ENCODE data around the gene DUSP5. TPM values are rescaled to one million over a fixed set of nuclear protein-coding genes. Genes with fewer than 3 reads are reported as not detected.

The DUSP5 gene
- polyA plus RNA-seq, 6 donors from 2014 or later = 6.0 to 29.7 (median 22.6) TPM

DNA sequence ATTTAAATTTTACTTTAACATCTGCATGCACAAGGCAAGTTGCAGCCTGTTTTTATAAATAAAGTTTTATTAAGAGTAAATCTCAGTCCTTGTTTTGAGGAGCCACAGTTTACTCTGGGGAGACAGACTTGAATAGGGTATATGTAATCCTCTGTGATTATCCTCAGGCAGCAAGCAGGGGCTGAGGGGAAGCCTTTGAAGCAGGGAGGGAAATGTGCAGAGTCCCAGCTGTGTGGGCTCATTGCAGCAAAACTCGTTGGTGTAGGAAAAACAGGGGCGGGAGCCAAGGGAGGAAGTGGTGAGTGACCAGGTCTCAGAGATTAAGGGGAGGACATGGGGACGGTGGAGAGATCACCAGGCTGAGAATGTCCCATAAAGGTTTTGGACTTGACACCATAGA is 35.4 kb downstream of the DUSP5 start:
- Mint-ChIP-seq H3K36me3 (no peaks in the 10 kb centered on the region), H3K27me3 (peaks cover 0 to 4% (median 0%) of the 10 kb centered on the region in 3 donors), H3K4me3 (peak overlapping the region in 2 of 8 donors; percentile 44 to 49), H3K9me3 (no peaks in the 10 kb centered on the region), H3K27ac (peak overlapping the region in 1 of 6 donors; percentile 70), H3K4me1 (peaks cover 36 to 49% (median 48%) of the 10 kb centered on the region in 3 donors)
- DNase-seq = no peak
- no peak for ATAC-seq (ENCODE audit: low read depth in 2 of 2)

DNA sequence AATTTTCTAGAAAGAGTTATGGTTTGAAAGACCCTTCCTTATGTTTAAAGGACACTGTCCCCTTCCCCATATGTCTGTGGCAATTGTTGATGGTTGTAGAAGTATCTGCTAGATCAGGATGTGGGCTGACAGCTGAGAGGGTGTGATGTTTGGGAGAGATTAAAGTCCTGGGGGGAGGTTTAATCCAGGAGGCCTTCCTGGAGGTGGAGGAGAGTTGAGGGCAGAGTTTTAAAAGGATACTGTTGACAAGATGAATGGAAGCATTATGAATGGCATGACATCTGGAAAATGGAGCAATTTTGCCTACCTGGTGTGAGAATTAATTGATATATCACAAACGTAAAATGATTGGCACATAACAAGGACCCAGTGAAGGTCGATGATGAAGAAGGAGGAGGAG is 36.9 kb downstream of the DUSP5 start:
- no peaks in the 10 kb centered on the region for H3K27me3 Mint-ChIP-seq
- peak overlapping the region in 3 of 6 donors; percentile 7 to 64 (median 53) for H3K27ac Mint-ChIP-seq
- ATAC-seq (ENCODE audit: low read depth in 2 of 2) = no peak
- peaks cover 32 to 39% (median 35%) of the 10 kb centered on the region in 3 donors for H3K4me1 Mint-ChIP-seq
- no peaks in the 10 kb centered on the region for H3K36me3 Mint-ChIP-seq
- DNase-seq = no peak
- peak overlapping the region in 2 of 8 donors; percentile 1 to 29 for H3K4me3 Mint-ChIP-seq
- no peaks in the 10 kb centered on the region for H3K9me3 Mint-ChIP-seq

DNA sequence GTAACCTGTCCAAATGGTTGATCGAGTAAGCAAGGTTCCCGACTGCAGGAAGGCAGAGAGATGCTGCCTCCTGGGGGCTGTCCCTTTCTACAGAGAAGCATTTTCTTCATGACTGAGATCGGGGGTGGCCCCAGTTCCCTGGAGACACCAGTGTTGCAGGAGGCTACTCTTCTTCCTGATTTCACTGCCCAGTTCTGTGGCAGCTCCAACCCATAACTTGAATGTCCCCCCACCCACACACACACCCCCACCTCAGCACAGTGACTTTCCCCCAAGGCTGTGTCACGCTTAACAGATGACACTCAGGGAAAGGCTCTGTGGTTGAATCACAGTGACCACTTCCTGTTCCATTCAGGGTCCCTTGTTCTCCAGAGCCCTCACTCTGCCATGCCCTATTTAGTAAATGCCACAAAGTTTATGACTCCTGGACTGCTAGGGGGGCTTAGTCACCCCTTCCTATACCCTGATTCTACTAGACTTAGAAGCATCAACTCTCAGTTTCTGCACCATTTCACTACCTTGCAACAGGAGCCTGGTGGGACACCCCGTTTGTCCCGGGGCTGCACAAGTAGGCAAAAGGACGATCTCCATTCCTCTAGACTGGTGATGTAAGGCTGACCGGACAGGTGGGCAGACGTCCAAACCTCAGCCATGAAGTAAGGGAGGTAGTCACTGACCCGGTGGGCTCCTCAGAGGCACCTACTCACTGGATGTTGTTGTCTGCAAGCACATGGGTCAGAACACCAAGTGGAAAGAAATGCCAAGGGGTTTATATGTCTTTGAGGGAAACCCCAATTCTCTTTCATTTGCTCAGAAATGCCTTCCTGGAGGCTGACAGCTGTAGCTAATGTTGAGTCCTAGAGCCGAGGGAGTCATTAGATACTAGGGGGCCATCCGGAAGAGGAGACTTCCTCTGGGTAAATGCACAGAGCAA is 38.5 kb downstream of the DUSP5 start:
- Mint-ChIP-seq H3K27ac (peak overlapping the region; percentile 12 to 93 (median 72)), H3K4me3 (peak overlapping the region; percentile 5 to 83 (median 48)), H3K9me3 (no peaks in the 10 kb centered on the region), H3K27me3 (no peaks in the 10 kb centered on the region), H3K4me1 (peaks cover 27 to 30% (median 28%) of the 10 kb centered on the region in 3 donors), H3K36me3 (no peaks in the 10 kb centered on the region)
- peak; percentile 88 to 89 for ATAC-seq (ENCODE audit: low read depth in 2 of 2)
- DNase-seq = peak; percentile 62

DNA sequence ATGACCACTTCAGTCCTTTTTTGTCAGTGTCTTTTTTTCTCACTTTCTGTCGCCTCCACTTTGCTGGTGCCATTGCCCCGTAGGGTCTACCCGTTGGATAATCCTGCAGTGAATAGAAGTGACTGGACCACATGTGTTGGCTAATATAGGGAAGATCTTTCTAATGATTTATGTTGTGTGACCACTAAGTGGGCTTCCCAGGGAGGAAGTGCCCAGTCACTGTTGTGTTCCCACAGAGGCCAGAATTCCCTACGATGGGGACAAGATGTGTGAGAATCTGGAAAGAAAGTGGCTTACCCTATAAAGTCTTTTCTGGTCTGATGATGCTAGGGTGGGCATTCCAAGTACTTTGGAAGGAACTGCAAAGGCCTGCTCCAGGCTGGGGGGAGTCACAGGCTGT is 41.4 kb downstream of the DUSP5 start:
- Mint-ChIP-seq H3K4me1 (peaks cover 27 to 30% (median 28%) of the 10 kb centered on the region in 3 donors), H3K36me3 (no peaks in the 10 kb centered on the region), H3K27me3 (no peaks in the 10 kb centered on the region), H3K9me3 (no peaks in the 10 kb centered on the region), H3K4me3 (no peak overlapping the region), H3K27ac (no peak overlapping the region)
- ATAC-seq (ENCODE audit: low read depth in 2 of 2) (no peak), DNase-seq (no peak)

DNA sequence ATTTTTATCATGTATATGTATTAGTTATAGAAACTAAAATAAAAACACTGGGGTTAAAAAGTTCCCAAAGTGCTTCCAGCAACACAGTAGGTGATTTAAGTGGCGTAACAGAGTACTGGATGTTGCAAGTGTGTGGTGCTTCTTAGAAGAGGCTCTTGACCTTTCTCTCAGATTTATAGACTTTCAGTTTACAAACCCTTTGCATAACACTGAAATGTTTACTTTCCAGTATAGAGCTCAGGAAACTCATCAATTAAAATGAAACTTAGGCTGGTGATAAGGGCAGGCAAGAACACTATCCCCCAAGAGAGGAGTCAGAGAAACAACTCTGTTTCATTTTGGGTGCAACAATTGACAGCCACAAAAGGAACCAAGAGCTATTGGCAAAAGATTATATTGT is 42.3 kb downstream of the DUSP5 start:
- no peak overlapping the region for H3K4me3 Mint-ChIP-seq
- H3K36me3 Mint-ChIP-seq = no peaks in the 10 kb centered on the region
- H3K9me3 Mint-ChIP-seq = no peaks in the 10 kb centered on the region
- H3K27me3 Mint-ChIP-seq = no peaks in the 10 kb centered on the region
- H3K27ac Mint-ChIP-seq = peak overlapping the region in 1 of 6 donors; percentile 74
- H3K4me1 Mint-ChIP-seq = peaks cover 19 to 22% (median 20%) of the 10 kb centered on the region in 3 donors
- no peak for DNase-seq
- no peak for ATAC-seq (ENCODE audit: low read depth in 2 of 2)

DNA sequence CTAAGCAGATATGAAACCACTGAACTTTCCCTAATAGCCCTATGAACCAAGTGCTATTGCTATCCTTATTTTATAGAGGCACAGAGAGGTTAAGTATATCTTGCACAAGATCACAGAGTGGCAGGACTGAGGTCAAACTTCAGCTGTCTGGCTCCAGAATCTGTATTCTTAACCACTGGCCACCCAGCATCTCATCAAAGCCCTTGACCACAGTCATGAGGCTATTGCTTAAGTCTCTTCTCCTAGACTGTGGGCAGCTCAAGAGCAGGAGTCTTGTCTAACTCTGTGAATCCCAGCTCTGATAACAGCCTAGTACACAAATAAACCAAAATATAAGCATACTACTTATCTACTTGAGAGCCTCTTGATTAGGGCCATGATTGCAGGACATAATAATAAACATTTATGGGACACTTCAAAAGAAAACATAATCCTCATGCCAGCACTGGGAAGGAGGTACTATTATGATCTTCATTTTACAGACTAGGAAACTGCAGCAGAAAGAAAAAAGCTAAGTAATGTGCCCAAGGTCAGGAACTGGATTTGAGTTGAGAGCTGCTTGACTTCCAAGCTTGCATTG is 47.3 kb downstream of the DUSP5 start:
- Mint-ChIP-seq H3K4me1 (peaks cover 3 to 6% (median 4%) of the 10 kb centered on the region in 3 donors), H3K4me3 (no peak overlapping the region), H3K9me3 (no peaks in the 10 kb centered on the region), H3K27me3 (peaks cover 3 to 13% (median 8%) of the 10 kb centered on the region in 3 donors), H3K36me3 (no peaks in the 10 kb centered on the region), H3K27ac (no peak overlapping the region)
- no peak for ATAC-seq (ENCODE audit: low read depth in 2 of 2)
- DNase-seq = no peak

DNA sequence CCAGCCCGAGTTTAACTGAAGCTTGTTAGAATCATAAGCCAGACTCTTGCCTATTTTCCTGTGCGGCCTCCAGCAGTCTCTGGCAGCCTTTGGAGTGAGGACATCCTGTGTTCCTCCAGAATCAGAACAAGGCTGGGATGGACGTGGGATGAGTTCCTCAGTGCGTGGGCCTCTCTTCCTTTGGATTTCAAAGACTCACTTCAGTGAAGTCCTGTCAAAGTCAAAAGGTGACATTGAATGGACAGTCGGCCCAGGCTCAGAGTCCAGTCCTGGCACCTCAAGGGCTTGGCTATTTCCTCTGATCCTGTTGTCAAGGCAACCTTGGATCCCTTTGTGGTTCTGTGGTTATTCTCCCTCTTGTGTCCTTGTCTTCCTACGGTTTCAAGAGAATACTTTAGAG is 48.4 kb downstream of the DUSP5 start:
- H3K4me1 Mint-ChIP-seq = peaks cover 3 to 6% (median 4%) of the 10 kb centered on the region in 3 donors
- no peak overlapping the region for H3K4me3 Mint-ChIP-seq
- H3K27me3 Mint-ChIP-seq = peaks cover 8 to 15% (median 12%) of the 10 kb centered on the region in 3 donors
- H3K27ac Mint-ChIP-seq = peak overlapping the region in 1 of 6 donors; percentile 21
- DNase-seq (no peak), ATAC-seq (ENCODE audit: low read depth in 2 of 2) (no peak)
- H3K36me3 Mint-ChIP-seq = no peaks in the 10 kb centered on the region
- no peaks in the 10 kb centered on the region for H3K9me3 Mint-ChIP-seq

DNA sequence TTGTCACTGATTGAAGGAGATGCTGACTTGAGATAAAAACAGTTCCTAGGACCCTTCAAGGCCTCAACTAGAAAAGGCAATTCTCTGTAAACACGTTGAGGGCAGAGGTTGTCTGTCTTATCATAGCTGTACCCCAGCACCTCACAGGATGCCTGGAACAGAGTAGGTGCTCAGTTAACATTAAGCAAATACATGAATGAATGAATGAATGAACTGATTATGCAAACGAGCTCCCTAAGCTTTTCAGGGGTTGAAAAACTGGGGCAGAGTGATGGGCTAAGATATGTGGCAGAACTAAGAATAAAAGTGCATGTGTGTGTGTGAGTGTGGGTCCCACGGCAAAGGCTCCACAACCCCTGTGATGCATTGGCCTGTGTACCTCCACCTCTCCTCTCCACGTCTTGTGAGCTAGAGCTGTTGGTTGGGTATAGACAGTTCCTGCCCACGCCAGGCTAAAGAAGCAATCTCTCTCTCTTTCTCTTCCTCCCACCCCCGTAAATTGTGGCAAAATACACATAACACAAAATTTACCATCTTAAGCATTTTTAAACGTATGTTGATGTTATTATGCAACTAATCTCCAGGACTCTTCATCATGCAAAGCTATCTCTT is 48.9 kb downstream of the DUSP5 start:
- DNase-seq (no peak), ATAC-seq (ENCODE audit: low read depth in 2 of 2) (no peak)
- Mint-ChIP-seq H3K27ac (peak overlapping the region in 3 of 6 donors; percentile 25 to 67 (median 45)), H3K36me3 (no peaks in the 10 kb centered on the region), H3K9me3 (no peaks in the 10 kb centered on the region), H3K27me3 (peaks cover 13 to 16% (median 16%) of the 10 kb centered on the region in 3 donors), H3K4me3 (no peak overlapping the region), H3K4me1 (peaks cover 3 to 6% (median 4%) of the 10 kb centered on the region in 3 donors)

DNA sequence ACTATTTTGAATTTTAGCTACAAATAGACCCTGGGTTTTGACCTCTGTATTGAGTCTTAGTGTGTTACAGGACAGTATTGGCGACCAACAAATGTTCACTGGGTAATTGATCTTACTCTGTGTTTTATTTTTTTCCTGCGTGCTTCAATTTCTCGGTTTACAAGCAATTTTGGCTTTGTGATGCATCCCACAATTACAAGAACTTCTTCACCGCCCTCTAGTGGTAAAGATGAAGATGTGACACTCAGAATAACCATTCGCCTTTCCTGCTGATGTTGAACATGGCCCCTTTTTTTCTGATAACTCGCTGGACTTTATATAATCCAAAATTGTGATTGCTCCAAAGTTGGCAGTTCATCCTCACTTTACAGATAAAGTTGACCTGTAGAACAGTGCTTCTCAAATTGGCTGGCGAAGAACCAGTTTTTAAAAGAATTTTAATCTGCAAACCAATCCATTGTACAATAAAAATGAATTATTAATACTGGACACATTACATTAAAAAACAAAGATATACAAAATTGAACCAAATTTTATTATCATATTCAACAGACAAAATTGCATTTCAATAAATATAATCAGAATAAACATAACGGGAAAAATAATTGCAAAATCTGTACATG is 49.5 kb downstream of the DUSP5 start:
- no peak overlapping the region for H3K4me3 Mint-ChIP-seq
- peak; percentile 69 to 80 for ATAC-seq (ENCODE audit: low read depth in 2 of 2)
- H3K36me3 Mint-ChIP-seq = no peaks in the 10 kb centered on the region
- peaks cover 3 to 6% (median 4%) of the 10 kb centered on the region in 3 donors for H3K4me1 Mint-ChIP-seq
- peak overlapping the region in 3 of 6 donors; percentile 25 to 67 (median 45) for H3K27ac Mint-ChIP-seq
- no peaks in the 10 kb centered on the region for H3K9me3 Mint-ChIP-seq
- peak; percentile 67 for DNase-seq
- peaks cover 19 to 23% (median 22%) of the 10 kb centered on the region in 3 donors for H3K27me3 Mint-ChIP-seq

DNA sequence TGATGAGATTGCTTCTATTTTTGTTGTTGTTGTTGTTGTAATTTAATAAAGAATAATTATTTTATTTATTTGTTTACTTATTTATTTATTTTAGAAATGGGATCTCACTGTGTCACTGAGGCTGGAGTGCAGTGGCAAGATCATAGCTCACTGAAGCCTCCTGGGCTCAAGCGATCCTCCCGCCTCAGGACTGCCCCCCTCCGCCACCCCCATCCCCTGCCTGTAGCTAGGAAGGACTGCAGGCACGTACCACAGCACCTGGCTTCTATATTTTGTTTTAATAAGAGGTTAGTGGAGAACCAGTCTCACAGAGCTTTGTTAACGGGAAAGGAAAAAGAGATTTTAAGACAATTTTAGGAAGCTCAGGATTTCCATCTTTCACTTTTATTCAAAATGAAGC is 50.3 kb downstream of the DUSP5 start:
- Mint-ChIP-seq H3K4me1 (peaks cover 3 to 6% (median 4%) of the 10 kb centered on the region in 3 donors), H3K27me3 (peaks cover 22 to 30% (median 24%) of the 10 kb centered on the region in 3 donors), H3K36me3 (no peaks in the 10 kb centered on the region)

DNA sequence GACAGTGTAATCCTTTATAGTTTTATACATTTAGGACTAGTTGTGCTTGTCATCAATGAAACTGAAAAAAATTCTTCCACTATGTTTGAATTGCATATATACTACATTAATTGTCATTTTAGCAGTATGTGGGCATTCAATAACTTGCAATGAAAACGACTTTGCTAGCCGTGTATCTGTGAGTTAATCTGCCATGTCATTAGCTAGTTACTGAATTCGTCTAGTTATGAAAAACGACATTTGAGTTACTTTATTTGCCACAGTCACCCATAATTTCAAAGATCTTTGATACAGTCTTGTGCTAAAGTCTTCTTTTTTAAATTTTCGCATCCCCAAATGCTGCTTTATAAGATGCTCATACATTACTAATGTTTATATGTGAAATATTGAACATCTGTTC is 51.5 kb downstream of the DUSP5 start:
- ATAC-seq (ENCODE audit: low read depth in 2 of 2) (no peak), DNase-seq (no peak)
- Mint-ChIP-seq H3K9me3 (peaks cover 0 to 3% (median 0%) of the 10 kb centered on the region in 7 donors), H3K4me3 (no peak overlapping the region), H3K4me1 (peaks cover 3 to 6% (median 4%) of the 10 kb centered on the region in 3 donors), H3K36me3 (no peaks in the 10 kb centered on the region), H3K27ac (no peak overlapping the region), H3K27me3 (peaks cover 22 to 31% (median 24%) of the 10 kb centered on the region in 3 donors)

More for the DNA sequence above, 50.3 kb downstream of the DUSP5 start:
- ATAC-seq (ENCODE audit: low read depth in 2 of 2) (no peak), DNase-seq (no peak)
- Mint-ChIP-seq H3K9me3 (peaks cover 0 to 3% (median 0%) of the 10 kb centered on the region in 7 donors), H3K4me3 (no peak overlapping the region), H3K27ac (no peak overlapping the region)

DNA sequence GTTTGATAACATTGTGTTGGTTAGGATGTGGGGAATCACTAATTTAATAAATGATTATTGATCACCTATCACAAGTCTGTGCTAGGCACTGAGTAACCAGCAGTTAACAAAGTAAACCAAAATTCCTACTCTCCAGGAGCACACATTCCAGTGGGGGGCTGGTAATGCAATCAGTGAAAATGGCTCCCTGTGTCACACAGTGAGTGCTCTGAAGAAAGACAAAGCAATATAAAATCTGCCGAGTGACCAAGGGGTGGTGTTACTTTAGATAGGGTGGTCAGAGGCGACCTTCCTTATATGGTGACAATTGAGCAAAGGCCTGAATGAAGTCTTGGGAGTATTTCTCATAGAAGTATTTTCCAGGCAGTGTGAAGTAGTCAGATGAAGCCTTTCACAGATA is 56.2 kb downstream of the DUSP5 start:
- ATAC-seq (ENCODE audit: low read depth in 2 of 2) = no peak
- peaks cover 19 to 40% (median 25%) of the 10 kb centered on the region in 3 donors for H3K27me3 Mint-ChIP-seq
- H3K27ac Mint-ChIP-seq = no peak overlapping the region
- H3K4me1 Mint-ChIP-seq = peaks cover 2 to 5% (median 5%) of the 10 kb centered on the region in 3 donors
- peaks cover 0 to 3% (median 0%) of the 10 kb centered on the region in 7 donors for H3K9me3 Mint-ChIP-seq
- no peak overlapping the region for H3K4me3 Mint-ChIP-seq
- H3K36me3 Mint-ChIP-seq = no peaks in the 10 kb centered on the region
- no peak for DNase-seq

DNA sequence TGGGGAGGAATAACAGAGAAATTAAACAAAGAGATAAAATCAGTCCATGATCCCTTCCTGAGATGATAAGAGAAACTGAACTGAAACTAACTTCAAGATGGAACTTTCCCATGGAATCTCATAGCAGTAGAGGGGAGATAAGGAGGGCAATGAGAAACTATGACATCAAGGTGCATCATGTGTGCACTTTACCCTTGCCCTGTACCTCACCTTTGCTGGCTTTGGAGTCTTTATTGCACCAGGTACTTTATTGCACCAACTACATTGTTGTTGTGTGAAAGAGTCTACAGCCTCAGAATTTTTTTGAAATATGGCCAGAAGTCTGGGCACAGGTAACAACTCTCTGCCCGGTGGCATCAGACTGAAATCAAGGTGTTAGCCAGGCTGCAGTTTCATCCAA is 58.6 kb downstream of the DUSP5 start:
- Mint-ChIP-seq H3K9me3 (peaks cover 0 to 3% (median 0%) of the 10 kb centered on the region in 7 donors), H3K27ac (no peak overlapping the region), H3K27me3 (peaks cover 13 to 40% (median 28%) of the 10 kb centered on the region in 3 donors), H3K4me3 (no peak overlapping the region), H3K4me1 (peaks cover 2 to 5% (median 5%) of the 10 kb centered on the region in 3 donors), H3K36me3 (no peaks in the 10 kb centered on the region)
- ATAC-seq (ENCODE audit: low read depth in 2 of 2) (no peak), DNase-seq (no peak)

All from naive B cell (primary cell).